Measurements from ENCODE around the gene PTPN23.
A peak's percentile ranks its signal among the peaks of the same experiment; 100 is the strongest.

The PTPN23 gene

DNA sequence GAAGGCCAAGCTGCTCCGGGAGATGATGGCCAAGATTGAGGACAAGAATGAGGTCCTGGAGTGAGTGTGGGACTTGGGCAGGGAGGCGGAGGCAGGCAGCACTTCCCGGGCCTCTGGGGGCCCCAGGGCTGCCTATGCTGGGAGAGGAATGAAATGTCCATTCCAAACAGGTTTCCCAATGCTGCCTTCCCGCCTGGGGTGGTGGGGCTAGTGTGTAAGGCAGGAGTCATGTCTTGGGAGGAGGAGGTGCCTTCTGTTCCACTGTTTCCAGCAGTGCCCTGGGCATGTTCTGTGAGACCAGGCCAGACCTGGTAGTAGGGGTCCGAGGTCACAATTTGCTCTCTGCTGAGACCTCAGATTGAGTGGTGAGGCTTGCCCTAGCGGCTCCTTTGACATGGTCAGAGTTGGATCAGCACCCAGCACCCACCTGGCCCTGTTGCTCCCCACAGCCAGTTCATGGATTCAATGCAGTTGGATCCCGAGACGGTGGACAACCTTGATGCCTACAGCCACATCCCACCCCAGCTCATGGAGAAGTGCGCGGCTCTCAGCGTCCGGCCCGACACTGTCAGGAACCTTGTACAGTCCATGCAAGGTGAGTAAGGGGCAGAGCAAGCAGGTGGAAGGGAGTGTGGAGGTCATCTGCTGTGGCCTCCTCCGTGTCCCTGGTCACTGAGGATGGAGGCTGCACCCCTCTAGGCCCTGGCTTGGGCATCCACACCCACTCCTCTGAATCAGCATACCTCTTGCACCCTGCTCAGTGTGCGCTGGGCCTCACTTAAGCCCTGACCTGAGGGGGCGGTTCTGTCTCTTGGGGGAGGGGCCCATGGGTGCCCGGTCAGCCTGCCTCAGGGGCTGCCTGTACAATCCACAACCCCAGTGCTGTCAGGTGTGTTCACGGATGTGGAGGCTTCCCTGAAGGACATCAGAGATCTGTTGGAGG is 27.3 kb downstream of the PTPN23 start:
- DNase-seq: no peak

DNA sequence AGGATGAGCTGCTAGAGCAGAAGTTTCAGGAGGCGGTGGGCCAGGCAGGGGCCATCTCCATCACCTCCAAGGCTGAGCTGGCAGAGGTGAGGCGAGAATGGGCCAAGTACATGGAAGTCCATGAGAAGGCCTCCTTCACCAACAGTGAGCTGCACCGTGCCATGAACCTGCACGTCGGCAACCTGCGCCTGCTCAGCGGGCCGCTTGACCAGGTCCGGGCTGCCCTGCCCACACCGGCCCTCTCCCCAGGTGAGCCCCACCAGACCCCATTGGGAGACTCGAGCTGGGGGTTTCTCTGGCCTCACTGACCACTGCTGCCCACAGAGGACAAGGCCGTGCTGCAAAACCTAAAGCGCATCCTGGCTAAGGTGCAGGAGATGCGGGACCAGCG is 28.0 kb downstream of the PTPN23 start:
- no peak for DNase-seq

DNA sequence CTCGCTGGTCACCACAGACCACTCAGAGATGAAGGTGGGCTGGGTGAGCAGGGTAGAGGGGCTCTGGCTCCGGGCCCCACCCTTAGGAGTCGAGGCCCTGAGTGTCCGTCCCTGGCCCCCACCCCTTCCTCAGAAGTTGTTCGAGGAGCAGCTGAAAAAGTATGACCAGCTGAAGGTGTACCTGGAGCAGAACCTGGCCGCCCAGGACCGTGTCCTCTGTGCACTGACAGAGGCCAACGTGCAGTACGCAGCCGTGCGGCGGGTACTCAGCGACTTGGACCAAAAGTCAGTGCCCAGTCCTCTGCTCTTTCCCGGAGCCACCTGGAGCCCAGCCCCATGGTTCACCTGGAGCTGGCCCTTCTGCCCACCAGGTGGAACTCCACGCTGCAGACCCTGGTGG is 28.5 kb downstream of the PTPN23 start:
- no peak for DNase-seq

DNA sequence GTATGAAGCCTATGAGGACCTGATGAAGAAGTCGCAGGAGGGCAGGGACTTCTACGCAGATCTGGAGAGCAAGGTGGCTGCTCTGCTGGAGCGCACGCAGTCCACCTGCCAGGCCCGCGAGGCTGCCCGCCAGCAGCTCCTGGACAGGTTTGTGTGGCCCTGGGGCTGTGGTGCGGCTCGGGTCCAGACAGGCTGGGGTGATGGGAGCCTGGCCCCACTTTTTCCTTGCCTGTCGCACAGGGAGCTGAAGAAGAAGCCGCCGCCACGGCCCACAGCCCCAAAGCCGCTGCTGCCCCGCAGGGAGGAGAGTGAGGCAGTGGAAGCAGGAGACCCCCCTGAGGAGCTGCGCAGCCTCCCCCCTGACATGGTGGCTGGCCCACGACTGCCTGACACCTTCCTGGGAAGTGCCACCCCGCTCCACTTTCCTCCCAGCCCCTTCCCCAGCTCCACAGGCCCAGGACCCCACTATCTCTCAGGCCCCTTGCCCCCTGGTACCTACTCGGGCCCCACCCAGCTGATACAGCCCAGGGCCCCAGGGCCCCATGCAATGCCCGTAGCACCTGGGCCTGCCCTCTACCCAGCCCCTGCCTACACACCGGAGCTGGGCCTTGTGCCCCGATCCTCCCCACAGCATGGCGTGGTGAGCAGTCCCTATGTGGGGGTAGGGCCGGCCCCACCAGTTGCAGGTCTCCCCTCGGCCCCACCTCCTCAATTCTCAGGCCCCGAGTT is 29.0 kb downstream of the PTPN23 start:
- no peak for DNase-seq

DNA sequence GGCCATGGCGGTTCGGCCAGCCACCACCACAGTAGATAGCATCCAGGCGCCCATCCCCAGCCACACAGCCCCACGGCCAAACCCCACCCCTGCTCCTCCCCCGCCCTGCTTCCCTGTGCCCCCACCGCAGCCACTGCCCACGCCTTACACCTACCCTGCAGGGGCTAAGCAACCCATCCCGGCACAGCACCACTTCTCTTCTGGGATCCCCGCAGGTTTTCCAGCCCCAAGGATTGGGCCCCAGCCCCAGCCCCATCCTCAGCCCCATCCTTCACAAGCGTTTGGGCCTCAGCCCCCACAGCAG is 29.5 kb downstream of the PTPN23 start:
- DNase-seq: no peak

DNA sequence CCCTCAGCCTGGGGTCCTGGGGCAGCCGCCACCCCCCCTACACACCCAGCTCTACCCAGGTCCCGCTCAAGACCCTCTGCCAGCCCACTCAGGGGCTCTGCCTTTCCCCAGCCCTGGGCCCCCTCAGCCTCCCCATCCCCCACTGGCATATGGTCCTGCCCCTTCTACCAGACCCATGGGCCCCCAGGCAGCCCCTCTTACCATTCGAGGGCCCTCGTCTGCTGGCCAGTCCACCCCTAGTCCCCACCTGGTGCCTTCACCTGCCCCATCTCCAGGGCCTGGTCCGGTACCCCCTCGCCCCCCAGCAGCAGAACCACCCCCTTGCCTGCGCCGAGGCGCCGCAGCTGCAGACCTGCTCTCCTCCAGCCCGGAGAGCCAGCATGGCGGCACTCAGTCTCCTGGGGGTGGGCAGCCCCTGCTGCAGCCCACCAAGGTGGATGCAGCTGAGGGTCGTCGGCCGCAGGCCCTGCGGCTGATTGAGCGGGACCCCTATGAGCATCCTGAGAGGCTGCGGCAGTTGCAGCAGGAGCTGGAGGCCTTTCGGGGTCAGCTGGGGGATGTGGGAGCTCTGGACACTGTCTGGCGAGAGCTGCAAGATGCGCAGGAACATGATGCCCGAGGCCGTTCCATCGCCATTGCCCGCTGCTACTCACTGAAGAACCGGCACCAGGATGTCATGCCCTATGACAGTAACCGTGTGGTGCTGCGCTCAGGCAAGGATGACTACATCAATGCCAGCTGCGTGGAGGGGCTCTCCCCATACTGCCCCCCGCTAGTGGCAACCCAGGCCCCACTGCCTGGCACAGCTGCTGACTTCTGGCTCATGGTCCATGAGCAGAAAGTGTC is 30.2 kb downstream of the PTPN23 start:
- no peak for DNase-seq

DNA sequence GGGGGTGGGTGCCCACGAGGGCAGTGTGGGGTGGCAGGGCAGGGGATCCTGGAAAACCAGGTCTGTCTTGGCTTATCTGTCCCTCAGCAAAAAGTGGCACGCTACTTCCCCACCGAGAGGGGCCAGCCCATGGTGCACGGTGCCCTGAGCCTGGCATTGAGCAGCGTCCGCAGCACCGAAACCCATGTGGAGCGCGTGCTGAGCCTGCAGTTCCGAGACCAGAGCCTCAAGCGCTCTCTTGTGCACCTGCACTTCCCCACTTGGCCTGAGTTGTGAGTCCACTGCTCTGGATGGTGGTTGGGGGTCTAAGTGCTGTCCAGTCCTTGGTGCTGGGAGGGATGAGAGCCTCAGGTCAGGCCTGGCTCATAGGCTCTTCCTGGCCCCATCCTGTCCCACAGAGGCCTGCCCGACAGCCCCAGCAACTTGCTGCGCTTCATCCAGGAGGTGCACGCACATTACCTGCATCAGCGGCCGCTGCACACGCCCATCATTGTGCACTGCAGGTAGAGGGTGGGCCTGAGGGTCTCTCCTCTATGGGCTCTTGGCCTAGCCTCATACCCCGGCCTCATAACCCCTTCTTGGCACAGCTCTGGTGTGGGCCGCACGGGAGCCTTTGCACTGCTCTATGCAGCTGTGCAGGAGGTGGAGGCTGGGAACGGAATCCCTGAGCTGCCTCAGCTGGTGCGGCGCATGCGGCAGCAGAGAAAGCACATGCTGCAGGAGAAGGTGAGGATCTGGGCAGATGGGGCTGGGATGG is 31.1 kb downstream of the PTPN23 start:
- no peak for DNase-seq

DNA sequence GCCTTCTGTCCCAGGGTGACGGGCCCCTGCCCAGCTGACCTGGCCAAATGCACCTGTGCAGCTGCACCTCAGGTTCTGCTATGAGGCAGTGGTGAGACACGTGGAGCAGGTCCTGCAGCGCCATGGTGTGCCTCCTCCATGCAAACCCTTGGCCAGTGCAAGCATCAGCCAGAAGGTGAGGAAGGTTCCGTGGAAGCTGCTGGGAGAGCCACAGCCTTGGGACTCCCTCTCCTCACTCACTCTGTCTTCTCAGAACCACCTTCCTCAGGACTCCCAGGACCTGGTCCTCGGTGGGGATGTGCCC is 31.6 kb downstream of the PTPN23 start:
- DNase-seq: no peak

DNA sequence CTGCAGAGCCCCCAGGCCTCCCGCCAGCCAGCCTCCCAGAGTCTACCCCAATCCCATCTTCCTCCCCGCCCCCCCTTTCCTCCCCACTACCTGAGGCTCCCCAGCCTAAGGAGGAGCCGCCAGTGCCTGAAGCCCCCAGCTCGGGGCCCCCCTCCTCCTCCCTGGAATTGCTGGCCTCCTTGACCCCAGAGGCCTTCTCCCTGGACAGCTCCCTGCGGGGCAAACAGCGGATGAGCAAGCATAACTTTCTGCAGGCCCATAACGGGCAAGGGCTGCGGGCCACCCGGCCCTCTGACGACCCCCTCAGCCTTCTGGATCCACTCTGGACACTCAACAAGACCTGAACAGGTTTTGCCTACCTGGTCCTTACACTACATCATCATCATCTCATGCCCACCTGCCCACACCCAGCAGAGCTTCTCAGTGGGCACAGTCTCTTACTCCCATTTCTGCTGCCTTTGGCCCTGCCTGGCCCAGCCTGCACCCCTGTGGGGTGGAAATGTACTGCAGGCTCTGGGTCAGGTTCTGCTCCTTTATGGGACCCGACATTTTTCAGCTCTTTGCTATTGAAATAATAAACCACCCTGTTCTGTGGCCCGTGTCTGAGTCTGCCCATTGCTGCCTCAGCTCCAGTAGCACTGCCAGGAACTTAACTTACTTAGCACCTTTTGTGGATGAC is 32.2 kb downstream of the PTPN23 start:
- no peak for DNase-seq

DNA sequence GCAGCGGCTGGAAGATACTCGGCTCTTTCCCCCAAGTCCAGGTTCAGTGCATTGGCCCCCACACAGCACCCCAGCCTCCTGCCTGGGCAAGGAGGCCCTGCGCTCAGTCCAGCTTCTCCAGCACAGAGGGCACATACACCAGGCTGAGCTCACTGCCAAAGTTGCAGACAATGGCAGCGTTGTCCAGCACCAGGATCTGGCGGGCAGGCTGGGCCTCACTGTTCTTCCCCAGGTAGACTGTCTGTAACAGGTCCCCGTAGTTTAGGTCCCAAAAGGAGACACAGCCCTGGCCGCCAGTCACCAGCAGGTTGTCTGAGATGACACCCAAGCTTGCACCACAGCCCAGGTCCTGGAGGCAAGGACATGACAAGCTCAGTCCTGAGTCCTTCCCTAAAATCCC is 32.9 kb downstream of the PTPN23 start:
- DNase-seq: no peak

DNA sequence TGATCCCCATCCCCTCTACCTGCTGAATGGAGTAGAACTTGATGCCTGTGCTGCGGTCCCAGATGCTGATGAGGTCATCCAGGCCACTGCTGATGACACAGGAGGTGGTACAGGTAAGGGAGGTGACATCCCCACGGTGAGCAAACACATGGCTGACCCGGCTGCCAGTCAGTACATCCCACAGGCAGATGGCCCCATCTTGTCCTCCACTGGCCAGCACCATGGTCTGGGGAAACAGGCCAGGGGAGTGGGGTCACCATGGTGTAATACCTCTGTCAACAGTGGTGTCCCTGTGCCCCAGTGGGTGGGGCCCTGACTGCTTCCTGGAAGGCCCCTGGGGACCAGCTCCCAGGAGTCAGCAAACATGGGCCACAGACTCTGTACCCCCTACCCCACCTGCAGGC is 33.3 kb downstream of the PTPN23 start:
- no peak for DNase-seq

DNA sequence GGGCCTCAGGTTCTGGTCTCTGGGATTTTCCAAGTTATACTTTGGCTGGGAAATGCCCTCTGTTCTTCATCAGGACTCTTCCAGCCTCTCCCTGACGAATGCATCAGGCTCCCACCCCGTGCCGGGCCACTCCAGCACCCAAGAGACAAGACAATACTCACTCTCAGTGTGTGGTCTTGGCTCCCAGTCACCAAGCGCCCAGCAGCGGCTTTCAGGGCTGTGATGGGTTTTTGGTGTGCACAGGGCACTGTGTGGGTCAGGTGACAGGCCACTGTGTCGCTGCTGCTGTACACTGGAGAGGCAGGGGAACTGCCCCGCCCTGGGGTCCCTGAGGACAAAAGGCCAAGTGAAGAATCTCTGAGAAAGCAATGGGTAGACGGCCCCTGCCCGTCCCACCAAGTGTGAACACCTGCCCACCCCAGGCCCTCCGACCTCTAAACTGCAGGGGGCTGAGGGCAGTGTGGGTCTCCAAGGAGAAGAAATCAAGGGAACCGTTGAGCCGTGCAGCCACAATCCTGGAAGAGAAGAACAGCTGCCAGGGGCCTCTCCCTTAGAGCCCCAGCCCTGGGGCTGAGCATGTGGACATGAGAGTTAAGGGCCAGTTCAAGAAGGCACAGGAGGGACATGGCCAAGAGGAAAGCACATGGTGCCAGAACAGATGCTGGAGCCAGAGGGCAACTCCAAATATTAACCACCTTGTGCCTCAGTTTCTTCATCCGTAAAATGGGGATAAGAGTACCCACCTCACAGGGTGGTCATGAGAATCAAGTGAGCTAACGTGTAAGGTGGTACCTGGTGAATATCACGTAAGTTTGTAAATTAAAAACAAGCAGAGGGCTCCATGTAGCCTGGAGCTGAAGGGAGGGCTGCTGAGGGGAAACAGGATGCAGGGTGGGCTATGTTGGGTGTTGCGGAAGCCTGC is 34.1 kb downstream of the PTPN23 start:
- DNase-seq: no peak

DNA sequence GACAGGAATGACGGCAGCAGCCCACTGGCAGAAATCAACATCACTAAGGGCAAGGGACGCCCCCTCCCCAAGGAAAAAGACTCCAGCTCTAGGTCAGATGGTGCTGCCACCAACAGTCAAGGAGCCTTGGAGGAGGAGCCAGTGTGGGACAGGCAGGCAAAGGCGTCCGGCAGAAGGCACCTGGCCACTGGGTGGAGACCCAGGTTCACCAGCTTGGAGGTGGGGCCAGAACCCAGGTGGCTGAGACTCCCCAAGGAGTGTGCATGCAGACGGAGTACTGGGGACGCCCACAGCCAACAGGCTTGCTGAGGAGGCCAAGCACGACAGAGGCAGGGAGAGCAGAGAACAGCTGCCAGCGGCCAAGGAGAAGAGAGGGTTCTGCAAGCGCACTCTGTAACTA is 35.2 kb downstream of the PTPN23 start:
- no peak for DNase-seq

DNA sequence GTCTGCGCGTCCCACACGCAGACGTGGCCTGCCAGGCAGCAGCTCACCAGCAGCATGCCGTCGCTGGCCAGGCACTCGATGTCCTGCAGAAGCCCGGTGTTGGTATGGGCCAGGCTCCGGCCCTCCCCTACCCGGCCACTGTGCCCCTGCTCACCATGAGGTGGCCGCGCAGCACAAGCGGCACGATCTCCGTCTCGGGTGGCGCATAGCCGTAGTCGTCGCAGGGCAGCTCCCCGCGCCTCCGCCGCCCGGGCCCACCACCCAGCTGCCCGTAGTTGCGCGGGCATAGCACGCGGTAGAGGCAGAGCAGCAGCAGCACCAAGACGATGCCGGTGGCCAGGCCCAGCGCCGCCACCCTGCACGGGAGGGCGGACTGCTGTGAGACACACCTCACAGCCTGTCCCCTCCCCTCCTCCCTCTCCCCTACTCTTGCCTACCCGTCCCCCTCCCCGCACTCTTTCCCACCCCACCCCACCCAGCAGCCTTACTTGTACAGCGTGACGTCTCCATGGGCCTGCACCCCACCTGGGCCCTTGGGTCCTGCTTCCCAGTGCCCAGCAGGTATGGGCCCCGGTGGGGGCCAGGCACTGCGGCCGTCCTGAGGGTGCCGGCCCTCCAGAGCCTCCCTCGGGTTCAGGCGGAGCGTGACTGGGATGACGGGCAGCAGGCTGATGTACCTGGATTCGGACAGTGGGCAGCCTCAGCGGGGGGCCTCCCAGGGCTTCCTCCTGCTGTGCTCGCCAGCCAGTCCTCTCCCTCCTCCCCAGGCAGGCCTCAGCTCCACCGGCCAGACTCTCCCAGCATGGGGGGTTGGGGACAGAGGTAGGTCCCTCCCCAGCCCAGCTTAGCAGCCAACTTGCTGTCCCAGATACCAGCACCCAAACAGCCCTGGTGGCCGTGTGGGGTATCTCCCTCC is 37.6 kb downstream of the PTPN23 start:
- no peak for DNase-seq

DNA sequence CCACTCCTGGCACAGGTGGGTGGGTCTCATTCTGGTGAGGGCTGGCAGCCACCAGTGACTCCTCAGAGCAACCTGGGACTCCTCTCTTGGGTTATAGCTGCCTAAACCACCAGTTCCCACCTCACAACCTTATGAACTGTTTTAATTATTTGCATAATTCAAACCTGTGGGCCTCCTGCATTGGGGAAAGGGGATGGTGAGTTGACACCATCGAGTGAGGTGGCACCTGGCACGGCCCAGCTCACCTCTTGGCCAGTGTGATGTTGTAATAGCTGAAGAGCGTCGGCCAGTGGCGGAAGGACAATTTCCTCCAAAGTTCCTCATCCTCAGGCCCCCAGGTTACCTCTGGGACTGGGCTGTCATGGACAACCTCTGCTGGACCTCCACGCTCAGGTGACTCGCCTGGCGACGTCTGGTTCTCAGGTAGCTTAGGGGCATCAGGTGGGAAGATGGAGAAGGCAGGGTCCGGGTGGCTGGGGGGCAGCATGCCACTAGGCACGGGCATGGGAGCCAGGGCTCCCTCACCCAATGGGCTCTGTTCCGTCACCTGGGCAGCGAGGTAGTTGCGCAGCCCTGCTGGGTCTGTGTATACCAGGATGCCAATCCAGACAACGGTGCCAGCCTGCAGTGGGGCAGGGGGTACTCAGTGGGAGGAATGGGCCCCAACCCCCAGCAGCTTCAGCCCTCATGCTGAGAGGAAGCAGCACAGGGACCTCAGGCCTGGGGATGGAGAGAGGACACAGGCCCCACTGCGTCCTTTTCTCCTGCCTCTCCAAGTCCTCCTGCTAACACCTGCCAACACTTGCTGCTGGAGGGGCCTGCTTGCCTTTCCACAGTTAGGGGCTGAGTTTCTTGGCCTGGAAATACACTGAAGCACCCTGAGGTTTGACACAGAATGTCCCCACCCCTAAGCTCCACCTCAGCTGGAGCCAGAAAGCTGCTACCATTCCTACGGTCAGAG is 38.5 kb downstream of the PTPN23 start:
- DNase-seq: no peak

DNA sequence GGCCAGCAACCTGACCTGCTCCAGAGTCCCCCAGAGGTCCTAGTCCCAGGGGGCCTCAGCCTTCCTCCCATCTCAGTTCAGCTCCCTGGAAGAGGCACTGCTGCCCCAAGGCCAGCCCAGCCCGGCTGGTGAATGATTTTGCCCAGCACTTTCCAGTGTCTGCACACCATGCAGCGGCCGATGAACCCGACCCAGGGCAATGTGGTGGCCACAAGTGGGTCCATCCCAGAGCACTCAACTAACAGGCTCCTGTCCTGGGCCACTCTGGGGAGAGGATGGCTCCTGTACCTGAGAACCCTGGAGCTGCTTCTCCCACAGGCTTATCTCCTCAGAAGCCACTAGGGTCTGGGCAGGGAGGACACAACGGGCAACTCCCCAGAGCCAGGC is 39.2 kb downstream of the PTPN23 start:
- DNase-seq: no peak

DNA sequence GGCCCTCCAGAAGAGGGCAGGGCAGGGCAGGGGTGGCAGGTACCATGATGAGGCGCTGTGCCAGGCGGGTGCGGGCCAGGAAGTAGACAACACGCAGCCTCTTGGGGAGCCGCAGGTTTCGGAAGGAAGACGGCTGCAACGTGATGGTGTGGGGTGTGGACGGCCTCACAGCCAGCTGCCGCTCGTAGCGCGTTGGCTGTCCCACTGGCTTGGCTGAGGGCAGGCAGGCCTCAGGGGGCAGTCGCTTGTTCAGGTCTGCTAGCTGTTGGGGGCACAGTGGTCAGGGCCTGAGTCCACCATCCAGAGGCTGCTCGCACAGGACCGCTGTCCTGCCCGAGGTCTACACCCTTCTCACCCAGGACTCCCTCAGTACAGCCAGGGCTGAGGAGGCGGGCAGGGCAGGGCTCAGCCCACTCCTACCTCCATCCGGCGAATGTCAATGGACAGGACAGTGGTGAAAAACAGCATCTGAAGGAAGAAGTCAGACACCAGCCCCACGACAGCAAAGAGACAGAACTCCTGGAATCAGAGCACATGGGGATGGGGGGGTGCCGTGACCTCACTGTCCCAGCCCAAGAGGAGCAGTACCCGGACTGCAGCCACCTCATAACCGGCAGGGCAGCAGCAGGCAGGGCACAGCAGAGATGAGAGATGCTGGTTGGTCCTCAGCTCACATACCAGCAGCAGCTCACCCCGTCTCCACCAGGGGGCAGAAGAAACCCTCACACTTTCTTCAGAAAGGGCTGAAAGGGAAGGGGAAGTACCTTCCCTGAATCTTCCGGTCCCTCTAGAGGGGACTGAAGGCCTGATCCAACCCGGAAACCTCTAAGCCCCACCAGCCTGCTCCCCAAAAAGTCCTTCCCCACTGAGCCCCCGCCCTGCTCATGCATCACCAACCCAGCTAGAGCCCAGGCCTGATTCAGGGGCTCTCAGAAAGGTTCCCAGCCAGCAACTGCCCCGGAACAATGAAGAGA is 40.0 kb downstream of the PTPN23 start:
- peak; percentile 63 to 85 (median 78) for DNase-seq
